Suprapubic skin (tissue), 4 donors: Measurements from ENCODE around the gene SUN2. TPM values are rescaled to one million over a fixed set of nuclear protein-coding genes. Genes with fewer than 3 reads are reported as not detected.
A peak's percentile ranks its signal among the peaks of the same experiment; 100 is the strongest.

Experiments used
- DNase-seq, 2 donors: peaks; one replicate each; pipeline ENCODE4 v3.0.0-alpha.2; 2019; ENCODE audit warnings: low spot score in 2 of 2
- H3K27ac ChIP-seq: fragments of 200-600 bp; sonication (generic); one replicate; pipeline ENCODE4 v1.5.1; 2019
- H3K27me3 ChIP-seq: fragments of 200-600 bp; sonication (generic); one replicate; pipeline ENCODE4 v1.5.1; 2019
- H3K36me3 ChIP-seq: fragments of 200-600 bp; sonication (generic); one replicate; pipeline ENCODE4 v1.5.1; 2019
- H3K4me1 ChIP-seq: fragments of 200-600 bp; sonication (generic); one replicate; pipeline ENCODE4 v1.5.1; 2019
- H3K4me3 ChIP-seq: fragments of 200-600 bp; sonication (generic); one replicate; pipeline ENCODE4 v1.5.1; 2019; ENCODE audit warnings: mild to moderate bottlenecking
- H3K9me3 ChIP-seq: fragments of 200-600 bp; sonication (generic); one replicate; pipeline ENCODE4 v1.5.1; 2019
- CTCF ChIP-seq, 2 donors: fragments of 200-600 bp in 1 of 2; fragments of 450-650 bp in 1 of 2; sonication (generic) in 1 of 2; IDR thresholded peaks; one replicate each; pipeline ENCODE4 v1.5.1; 2016 to 2019; ENCODE audit warnings: antibody characterized with exemption in 2 of 2, mild to moderate bottlenecking in 1 of 2, moderate library complexity in 1 of 2
- EP300 ChIP-seq: sonication (generic); formaldehyde crosslinking; IDR thresholded peaks from one replicate; pipeline ENCODE4 v1.6.1; 2017; ENCODE audit warnings: antibody characterized with exemption
- POLR2A ChIP-seq, 2 donors: fragments of 450-650 bp; IDR thresholded peaks; one replicate each; pipeline ENCODE4 v1.6.1; 2017; ENCODE audit warnings: antibody characterized with exemption in 2 of 2, mild to moderate bottlenecking in 2 of 2, moderate library complexity in 2 of 2
- POLR2AphosphoS5 ChIP-seq, 3 donors: sonication (generic); formaldehyde crosslinking; IDR thresholded peaks; one replicate each; pipeline ENCODE4 v1.6.1; 2017; ENCODE audit warnings: antibody characterized with exemption in 3 of 3
- WGBS: methylation state at CpG from one replicate; pipeline ENCODE4 v1.1.5; 2018; 5-methylcytosine and 5-hydroxymethylcytosine counted together
- total RNA-seq, 4 donors: library from RNA; depleted of rRNA; stranded (reverse); fragments of >200 nt; gene quantifications; one replicate each; pipeline ENCODE4 v1.1.0, GENCODE V29; 2016

Gene SUN2
- total RNA-seq, 4 donors from 2014 or later, result 186 to 262 (median 232) TPM

- peak overlapping the region; percentile 37 for H3K27ac ChIP-seq
- H3K36me3 ChIP-seq, result peaks cover 77% of the 10 kb centered on the region
- no peaks in the 10 kb centered on the region for H3K27me3 ChIP-seq
- peaks cover 27% of the 10 kb centered on the region for H3K4me1 ChIP-seq
- no peak for DNase-seq
- WGBS, result 48% methylated on average over 6 of the region's 8 CpGs
- H3K4me3 ChIP-seq, result no peak overlapping the region
- no peaks in the 10 kb centered on the region for H3K9me3 ChIP-seq
- TF ChIP-seq CTCF (IDR thresholded peaks at IDR 0.05) (no peak), POLR2A (IDR thresholded peaks at IDR 0.05) (no peak), EP300 (no peak), POLR2AphosphoS5 (IDR thresholded peaks at IDR 0.05) (no peak)
Observed at GRCh38 chr22:38733724-38734381, 21.9 kb downstream of the SUN2 start.

GRCh38 chr22:38733329-38733723 lies 22.5 kb downstream of the SUN2 start:
- Histone ChIP-seq H3K4me1 (peaks cover 27% of the 10 kb centered on the region), H3K4me3 (no peak overlapping the region), H3K27me3 (no peaks in the 10 kb centered on the region), H3K36me3 (peaks cover 77% of the 10 kb centered on the region), H3K27ac (peak overlapping the region; percentile 37), H3K9me3 (no peaks in the 10 kb centered on the region)
- 40% methylated on average over 4 of the region's 4 CpGs for WGBS
- TF ChIP-seq EP300 (no peak), CTCF (IDR thresholded peaks at IDR 0.05) (peak; percentile 49 to 73)
- DNase-seq, result no peak

GRCh38 chr22:38732251-38732815 lies 23.5 kb downstream of the SUN2 start:
- H3K4me1 ChIP-seq, result peaks cover 27% of the 10 kb centered on the region
- WGBS, result 52% methylated on average over 11 of the region's 13 CpGs

GRCh38 chr22:38731703-38732161 lies 24.1 kb downstream of the SUN2 start:
- no peaks in the 10 kb centered on the region for H3K27me3 ChIP-seq
- TF ChIP-seq EP300 (no peak), POLR2AphosphoS5 (IDR thresholded peaks at IDR 0.05) (no peak), CTCF (IDR thresholded peaks at IDR 0.05) (no peak), POLR2A (IDR thresholded peaks at IDR 0.05) (no peak)
- H3K9me3 ChIP-seq, result no peaks in the 10 kb centered on the region
- H3K4me3 ChIP-seq, result no peak overlapping the region
- peaks cover 77% of the 10 kb centered on the region for H3K36me3 ChIP-seq
- H3K4me1 ChIP-seq, result peaks cover 27% of the 10 kb centered on the region
- DNase-seq, result peak in 1 of 2 donors; percentile 61
- H3K27ac ChIP-seq, result peak overlapping the region; percentile 11
- WGBS, result 46% methylated on average over 3 of the region's 6 CpGs

More at GRCh38 chr22:38732251-38732815, 23.5 kb downstream of the SUN2 start:
- Histone ChIP-seq H3K9me3 (no peaks in the 10 kb centered on the region), H3K4me3 (no peak overlapping the region), H3K36me3 (peaks cover 77% of the 10 kb centered on the region), H3K27ac (peak overlapping the region; percentile 17), H3K27me3 (no peaks in the 10 kb centered on the region)
- no peak for TF ChIP-seq POLR2A (IDR thresholded peaks at IDR 0.05)
- no peak for TF ChIP-seq CTCF (IDR thresholded peaks at IDR 0.05)
- no peak for TF ChIP-seq EP300
- no peak for TF ChIP-seq POLR2AphosphoS5 (IDR thresholded peaks at IDR 0.05)
- DNase-seq, result no peak

- Histone ChIP-seq H3K36me3 (peaks cover 77% of the 10 kb centered on the region), H3K9me3 (no peaks in the 10 kb centered on the region), H3K4me1 (peaks cover 21% of the 10 kb centered on the region), H3K27ac (no peak overlapping the region), H3K4me3 (no peak overlapping the region), H3K27me3 (no peaks in the 10 kb centered on the region)
- peak in 1 of 2 donors; percentile 64 for DNase-seq
- TF ChIP-seq POLR2AphosphoS5 (IDR thresholded peaks at IDR 0.05), result no peak
- TF ChIP-seq EP300, result no peak
- TF ChIP-seq CTCF (IDR thresholded peaks at IDR 0.05), result no peak
- no peak for TF ChIP-seq POLR2A (IDR thresholded peaks at IDR 0.05)
- WGBS, result 91% methylated on average over 12 of the region's 13 CpGs
Observed at GRCh38 chr22:38730411-38730871, 25.4 kb downstream of the SUN2 start.
